ENCODE measurements around the gene RNF214.
"Not testable (repeated sequence)": the region's sequence is repeated elsewhere in the genome, so short reads cannot be mapped to it uniquely, and the experiment has no call there.

Gene RNF214

GRCh38 chr11:117232092-117232878 lies at the start of gene RNF214:
RNF214 (plus strand) TSS chr11:117232671; CDS start chr11:117234273, 1,602 bp downstream.
- DNase-seq (ENCODE audit: low spot score), result peak; percentile 69

- not testable (repeated sequence) for DNase-seq (ENCODE audit: low spot score)
Observed at GRCh38 chr11:117183178-117183577, 49.3 kb upstream of the RNF214 start.

- DNase-seq (ENCODE audit: low spot score), result no peak
Observed at GRCh38 chr11:117183724-117184349, 48.6 kb upstream of the RNF214 start.

GRCh38 chr11:117185736-117186430 lies 46.6 kb upstream of the RNF214 start:
- DNase-seq (ENCODE audit: low spot score), result no peak

GRCh38 chr11:117186431-117186761 lies 46.1 kb upstream of the RNF214 start:
- DNase-seq (ENCODE audit: low spot score), result no peak

GRCh38 chr11:117187007-117187406 lies 45.5 kb upstream of the RNF214 start:
- DNase-seq (ENCODE audit: low spot score), result no peak

GRCh38 chr11:117187428-117187798 lies 45.1 kb upstream of the RNF214 start:
- no peak for DNase-seq (ENCODE audit: low spot score)

- DNase-seq (ENCODE audit: low spot score), result no peak
Observed at GRCh38 chr11:117187799-117188481, 44.5 kb upstream of the RNF214 start.

- no peak for DNase-seq (ENCODE audit: low spot score)
Observed at GRCh38 chr11:117188620-117189081, 43.8 kb upstream of the RNF214 start.

GRCh38 chr11:117189191-117189940 lies 43.1 kb upstream of the RNF214 start:
- DNase-seq (ENCODE audit: low spot score), result no peak

GRCh38 chr11:117189941-117190544 lies 42.4 kb upstream of the RNF214 start:
- no peak for DNase-seq (ENCODE audit: low spot score)

- no peak for DNase-seq (ENCODE audit: low spot score)
Observed at GRCh38 chr11:117191680-117192400, 40.6 kb upstream of the RNF214 start.

- no peak for DNase-seq (ENCODE audit: low spot score)
Observed at GRCh38 chr11:117192401-117192875, 40.0 kb upstream of the RNF214 start.

- no peak for DNase-seq (ENCODE audit: low spot score)
Observed at GRCh38 chr11:117193130-117194020, 39.1 kb upstream of the RNF214 start.

GRCh38 chr11:117194267-117194666 lies 38.2 kb upstream of the RNF214 start:
- DNase-seq (ENCODE audit: low spot score), result no peak

- DNase-seq (ENCODE audit: low spot score), result no peak
Observed at GRCh38 chr11:117195258-117195657, 37.2 kb upstream of the RNF214 start.

- no peak for DNase-seq (ENCODE audit: low spot score)
Observed at GRCh38 chr11:117195761-117196160, 36.7 kb upstream of the RNF214 start.

- DNase-seq (ENCODE audit: low spot score), result no peak
Observed at GRCh38 chr11:117197006-117197405, 35.5 kb upstream of the RNF214 start.
